Measurements from ENCODE around the gene MGLL.

Gene MGLL

DNA sequence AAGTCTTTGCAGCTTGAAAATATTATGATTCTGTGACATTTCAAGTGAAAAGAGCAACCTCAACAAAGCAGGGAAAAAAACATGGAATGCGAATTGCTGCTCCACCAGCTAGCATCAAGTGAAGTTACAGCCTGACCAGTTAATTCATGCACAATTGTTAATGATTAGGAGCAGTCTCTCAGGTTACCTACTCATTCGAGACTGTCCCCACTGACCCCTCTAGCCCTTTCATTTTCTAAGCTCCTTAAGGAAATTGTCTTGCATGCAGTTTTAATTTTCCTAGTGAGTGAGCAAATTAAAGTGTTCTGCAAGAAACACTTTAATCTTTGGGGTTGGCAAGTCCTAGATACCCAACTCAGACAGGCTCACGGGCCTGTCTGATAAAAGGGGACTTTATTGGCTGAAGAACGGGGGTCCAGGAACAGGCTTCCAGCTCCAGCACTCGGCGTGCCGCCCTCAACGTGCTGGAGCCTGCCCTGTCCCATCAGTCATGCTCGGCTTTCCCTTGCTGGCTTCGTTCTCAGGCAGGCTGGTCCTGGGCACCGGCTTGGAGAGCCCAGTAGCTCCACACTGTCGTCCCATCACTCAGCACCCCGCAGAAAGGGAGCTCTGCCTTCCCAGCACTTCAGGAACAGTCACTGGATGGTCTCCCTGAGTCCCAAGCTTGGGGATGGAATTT is 175.0 kb downstream of the MGLL start:
- Histone ChIP-seq H3K27me3 (ENCODE audit: low read length) (no peaks in the 10 kb centered on the region), H4K20me1 (ENCODE audit: low read depth, low read length) (no peaks in the 10 kb centered on the region), H3K9me2 (replicated peaks; ENCODE audit: insufficient read depth, low read length) (no peaks in the 10 kb centered on the region), H3F3A (ENCODE audit: insufficient read depth) (no peaks in the 10 kb centered on the region), H3K79me2 (ENCODE audit: insufficient read depth, low read length) (no peaks in the 10 kb centered on the region), H3K4me2 (ENCODE audit: low read depth, low read length, poor library complexity, severe bottlenecking) (no peak overlapping the region), H3K9ac (ENCODE audit: low read length) (no peak overlapping the region), H3K36me3 (ENCODE audit: low read length) (no peaks in the 10 kb centered on the region), H3K27ac (ENCODE audit: low read depth, low read length) (no peak overlapping the region), H3K9me3 (ENCODE audit: insufficient read depth, low read length) (no peaks in the 10 kb centered on the region), H2AFZ (ENCODE audit: low read depth, low read length, severe bottlenecking) (no peak overlapping the region), H3K4me3 (ENCODE audit: insufficient read depth, low read length, poor library complexity, severe bottlenecking) (no peak overlapping the region)
- TF ChIP-seq CTCF (IDR thresholded peaks at IDR 0.05; ENCODE audit: insufficient read depth, low read length, poor library complexity, severe bottlenecking) (no peak), EZH2phosphoT487 (conservative IDR thresholded peaks at IDR 0.05; ENCODE audit: low read length) (no peak)

DNA sequence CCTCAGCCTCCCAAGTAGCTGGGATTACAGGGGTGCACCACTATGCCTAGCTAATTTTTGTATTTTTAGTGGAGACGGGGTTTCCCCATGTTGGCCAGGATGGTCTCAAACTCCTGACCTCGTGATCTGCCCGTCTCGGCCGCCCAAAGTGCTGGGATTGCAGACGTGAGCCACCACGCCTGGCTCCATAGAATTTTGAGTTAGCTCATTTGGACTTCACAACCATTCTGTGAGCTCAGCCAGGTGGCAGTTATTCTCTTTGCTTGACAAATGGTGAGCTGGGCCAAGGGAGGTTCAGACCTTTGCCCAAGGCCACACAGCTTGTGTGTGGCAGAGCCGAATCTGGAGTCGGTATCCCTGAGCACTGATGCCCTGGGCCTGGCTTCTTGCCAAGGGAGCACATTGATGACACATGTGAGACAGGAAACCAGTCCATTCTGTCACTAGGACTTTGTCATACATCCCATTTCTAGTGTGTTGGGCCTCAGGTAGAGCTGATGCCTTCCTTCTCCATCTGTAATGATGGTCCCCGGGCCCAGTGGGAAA is 175.7 kb downstream of the MGLL start:
- no peaks in the 10 kb centered on the region for H3K36me3 ChIP-seq (ENCODE audit: low read length)
- no peak overlapping the region for H3K27ac ChIP-seq (ENCODE audit: low read depth, low read length)
- no peak overlapping the region for H3K9ac ChIP-seq (ENCODE audit: low read length)
- no peak overlapping the region for H2AFZ ChIP-seq (ENCODE audit: low read depth, low read length, severe bottlenecking)
- no peaks in the 10 kb centered on the region for H3K9me3 ChIP-seq (ENCODE audit: insufficient read depth, low read length)
- H3K79me2 ChIP-seq (ENCODE audit: insufficient read depth, low read length) = no peaks in the 10 kb centered on the region
- H3K4me3 ChIP-seq (ENCODE audit: insufficient read depth, low read length, poor library complexity, severe bottlenecking) = no peak overlapping the region
- no peaks in the 10 kb centered on the region for H3K9me2 ChIP-seq (replicated peaks; ENCODE audit: insufficient read depth, low read length)
- TF ChIP-seq CTCF (IDR thresholded peaks at IDR 0.05; ENCODE audit: insufficient read depth, low read length, poor library complexity, severe bottlenecking) (no peak), EZH2phosphoT487 (conservative IDR thresholded peaks at IDR 0.05; ENCODE audit: low read length) (no peak)
- no peaks in the 10 kb centered on the region for H4K20me1 ChIP-seq (ENCODE audit: low read depth, low read length)
- no peak overlapping the region for H3K4me2 ChIP-seq (ENCODE audit: low read depth, low read length, poor library complexity, severe bottlenecking)
- H3K27me3 ChIP-seq (ENCODE audit: low read length) = no peaks in the 10 kb centered on the region
- H3F3A ChIP-seq (ENCODE audit: insufficient read depth) = no peaks in the 10 kb centered on the region

DNA sequence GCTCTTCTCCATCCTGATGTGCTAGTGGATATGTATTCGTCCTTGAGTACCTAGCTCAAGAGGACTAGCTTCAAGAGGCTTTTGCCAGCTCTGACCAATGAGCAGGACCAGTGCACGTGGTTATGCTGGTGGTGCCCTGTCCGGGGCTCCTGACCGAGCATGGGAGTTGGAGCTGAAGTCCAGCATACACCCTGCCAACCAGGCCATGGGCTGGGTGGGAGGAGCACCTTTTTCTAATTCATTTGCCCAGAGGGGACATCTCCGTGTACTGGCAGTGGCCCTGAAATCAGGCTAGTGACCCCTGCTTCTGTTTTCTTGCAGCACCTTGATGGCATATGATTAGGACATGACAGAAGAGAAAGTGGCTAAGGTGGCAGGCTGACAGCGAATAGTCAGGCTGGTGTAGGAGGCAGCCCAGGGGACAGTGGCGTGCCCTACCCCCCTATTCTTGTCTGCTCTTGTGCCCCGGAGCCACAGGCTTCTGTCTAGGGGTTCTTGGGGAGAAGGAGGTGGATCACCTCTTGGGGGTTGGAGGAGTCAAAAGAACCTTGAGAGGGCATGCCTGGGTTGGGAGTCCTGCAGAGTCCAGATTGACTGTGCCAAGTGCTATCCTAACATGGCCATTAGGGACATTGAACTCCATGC is 176.8 kb downstream of the MGLL start:
- Histone ChIP-seq H3K9me3 (ENCODE audit: insufficient read depth, low read length) (no peaks in the 10 kb centered on the region), H3K79me2 (ENCODE audit: insufficient read depth, low read length) (no peaks in the 10 kb centered on the region), H3F3A (ENCODE audit: insufficient read depth) (no peaks in the 10 kb centered on the region), H3K4me2 (ENCODE audit: low read depth, low read length, poor library complexity, severe bottlenecking) (no peak overlapping the region), H3K9me2 (replicated peaks; ENCODE audit: insufficient read depth, low read length) (no peaks in the 10 kb centered on the region), H3K9ac (ENCODE audit: low read length) (no peak overlapping the region), H4K20me1 (ENCODE audit: low read depth, low read length) (no peaks in the 10 kb centered on the region), H3K36me3 (ENCODE audit: low read length) (no peaks in the 10 kb centered on the region), H3K27me3 (ENCODE audit: low read length) (no peaks in the 10 kb centered on the region), H3K4me3 (ENCODE audit: insufficient read depth, low read length, poor library complexity, severe bottlenecking) (no peak overlapping the region), H2AFZ (ENCODE audit: low read depth, low read length, severe bottlenecking) (no peak overlapping the region), H3K27ac (ENCODE audit: low read depth, low read length) (no peak overlapping the region)
- TF ChIP-seq EZH2phosphoT487 (conservative IDR thresholded peaks at IDR 0.05; ENCODE audit: low read length) (no peak), CTCF (IDR thresholded peaks at IDR 0.05; ENCODE audit: insufficient read depth, low read length, poor library complexity, severe bottlenecking) (no peak)
